Epidermal melanocyte (primary cell): ENCODE measurements around the gene NPFFR1.

Experiments
- DNase-seq: peaks from one replicate; pipeline ENCODE4 v3.0.0; 2011; ENCODE audit warnings: low spot score; ENCODE audit not compliant: insufficient read length

The NPFFR1 gene

GRCh38 chr10:70286616-70287015, 2.8 kb upstream of the NPFFR1 start:
- DNase-seq, result no peak

- DNase-seq, result no peak
Observed at GRCh38 chr10:70285476-70285831, 1.6 kb upstream of the NPFFR1 start.

- DNase-seq, result no peak
Observed at GRCh38 chr10:70284542-70285475, 1.0 kb upstream of the NPFFR1 start.

- DNase-seq, result no peak
Observed at GRCh38 chr10:70283071-70283444, 746 bp downstream of the NPFFR1 start.

- no peak for DNase-seq
Observed at GRCh38 chr10:70281609-70282008, 2.2 kb downstream of the NPFFR1 start.

GRCh38 chr10:70280099-70280498, 3.7 kb downstream of the NPFFR1 start:
- DNase-seq, result no peak

- DNase-seq, result no peak
Observed at GRCh38 chr10:70277396-70278030, 6.3 kb downstream of the NPFFR1 start.

- peak; percentile 72 for DNase-seq
Observed at GRCh38 chr10:70274643-70275042, 9.2 kb downstream of the NPFFR1 start.

GRCh38 chr10:70272925-70273316, 10.9 kb downstream of the NPFFR1 start:
- DNase-seq, result no peak

- DNase-seq, result no peak
Observed at GRCh38 chr10:70271996-70272924, 11.5 kb downstream of the NPFFR1 start.

GRCh38 chr10:70270952-70271351, 12.9 kb downstream of the NPFFR1 start:
- DNase-seq, result no peak

- no peak for DNase-seq
Observed at GRCh38 chr10:70269741-70270140, 14.1 kb downstream of the NPFFR1 start.

GRCh38 chr10:70268376-70268775, 15.4 kb downstream of the NPFFR1 start:
- DNase-seq, result no peak

- DNase-seq, result peak; percentile 45
Observed at GRCh38 chr10:70267161-70267933, 16.5 kb downstream of the NPFFR1 start.

GRCh38 chr10:70266701-70267100, 17.1 kb downstream of the NPFFR1 start:
- no peak for DNase-seq

- DNase-seq, result no peak
Observed at GRCh38 chr10:70266056-70266455, 17.7 kb downstream of the NPFFR1 start.

- DNase-seq, result no peak
Observed at GRCh38 chr10:70265032-70265689, 18.6 kb downstream of the NPFFR1 start.

- no peak for DNase-seq
Observed at GRCh38 chr10:70260734-70261133, 23.1 kb downstream of the NPFFR1 start.

GRCh38 chr10:70260259-70260658, 23.5 kb downstream of the NPFFR1 start:
- no peak for DNase-seq

GRCh38 chr10:70258216-70258615, 25.6 kb downstream of the NPFFR1 start:
- DNase-seq, result no peak
